Measurements from ENCODE around the gene NDUFAF3.

DNA sequence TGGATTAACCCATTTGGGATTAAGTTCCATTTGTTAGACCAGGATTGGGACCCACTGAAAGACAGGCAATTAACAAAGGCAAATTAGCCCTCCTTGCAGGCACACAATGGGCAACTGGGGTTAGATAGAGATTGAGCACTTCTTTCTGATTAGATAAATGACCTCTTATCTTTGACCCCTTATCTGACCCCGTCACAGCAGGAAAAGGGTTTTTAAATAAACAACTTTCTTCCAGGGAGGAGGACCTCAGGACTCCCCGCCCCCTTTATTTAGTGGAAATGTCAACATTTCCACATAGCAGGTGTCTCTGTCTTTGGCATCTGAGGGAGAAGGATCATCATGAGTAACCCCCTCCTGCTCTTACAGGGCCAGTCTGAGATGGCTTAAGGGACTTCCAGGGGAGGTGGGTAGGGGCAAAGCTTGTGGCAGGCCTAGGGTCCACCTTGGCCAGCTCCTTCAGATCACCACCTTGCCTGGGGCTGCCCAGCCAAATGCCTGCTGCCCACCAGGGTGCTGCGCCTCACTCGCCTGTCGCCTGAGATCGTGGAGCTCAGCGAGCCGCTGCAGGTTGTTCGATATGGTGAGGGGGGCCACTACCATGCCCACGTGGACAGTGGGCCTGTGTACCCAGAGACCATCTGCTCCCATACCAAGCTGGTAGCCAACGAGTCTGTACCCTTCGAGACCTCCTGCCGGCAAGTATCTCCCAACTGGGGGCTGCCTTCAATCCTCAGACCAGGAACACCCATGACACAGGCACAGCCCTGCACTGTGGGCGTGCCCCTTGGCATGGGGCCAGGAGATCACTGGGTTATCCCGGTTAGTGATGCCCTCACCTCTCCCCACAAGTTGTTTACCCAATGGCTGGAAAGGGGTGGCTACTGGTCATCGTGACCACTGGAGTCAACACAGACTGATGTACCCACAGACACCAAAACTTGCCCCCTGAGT, 17.3 kb upstream of the NDUFAF3 start:
- TF ChIP-seq CEBPB (IDR thresholded peaks at IDR 0.05) (no peak), EP300 (IDR thresholded peaks at IDR 0.05; ENCODE audit: borderline replicate concordance) (no peak), RAD21 (IDR thresholded peaks at IDR 0.05; ENCODE audit: low read depth) (no peak), YY1 (IDR thresholded peaks at IDR 0.05; ENCODE audit: low read depth) (no peak), TEAD4 (IDR thresholded peaks at IDR 0.05) (no peak), TAF1 (IDR thresholded peaks at IDR 0.05; ENCODE audit: low read depth) (no peak), CREB1 (IDR thresholded peaks at IDR 0.05; ENCODE audit: low read depth) (no peak), EGR1 (IDR thresholded peaks at IDR 0.05) (no peak), ZBTB7A (IDR thresholded peaks at IDR 0.05; ENCODE audit: low read depth) (no peak), TCF12 (IDR thresholded peaks at IDR 0.05; ENCODE audit: low read depth) (no peak), NFIC (IDR thresholded peaks at IDR 0.05) (peak; percentile 55; the same call in 1 of the 2 replicates)
- TF ChIP-seq, protein P1, sequence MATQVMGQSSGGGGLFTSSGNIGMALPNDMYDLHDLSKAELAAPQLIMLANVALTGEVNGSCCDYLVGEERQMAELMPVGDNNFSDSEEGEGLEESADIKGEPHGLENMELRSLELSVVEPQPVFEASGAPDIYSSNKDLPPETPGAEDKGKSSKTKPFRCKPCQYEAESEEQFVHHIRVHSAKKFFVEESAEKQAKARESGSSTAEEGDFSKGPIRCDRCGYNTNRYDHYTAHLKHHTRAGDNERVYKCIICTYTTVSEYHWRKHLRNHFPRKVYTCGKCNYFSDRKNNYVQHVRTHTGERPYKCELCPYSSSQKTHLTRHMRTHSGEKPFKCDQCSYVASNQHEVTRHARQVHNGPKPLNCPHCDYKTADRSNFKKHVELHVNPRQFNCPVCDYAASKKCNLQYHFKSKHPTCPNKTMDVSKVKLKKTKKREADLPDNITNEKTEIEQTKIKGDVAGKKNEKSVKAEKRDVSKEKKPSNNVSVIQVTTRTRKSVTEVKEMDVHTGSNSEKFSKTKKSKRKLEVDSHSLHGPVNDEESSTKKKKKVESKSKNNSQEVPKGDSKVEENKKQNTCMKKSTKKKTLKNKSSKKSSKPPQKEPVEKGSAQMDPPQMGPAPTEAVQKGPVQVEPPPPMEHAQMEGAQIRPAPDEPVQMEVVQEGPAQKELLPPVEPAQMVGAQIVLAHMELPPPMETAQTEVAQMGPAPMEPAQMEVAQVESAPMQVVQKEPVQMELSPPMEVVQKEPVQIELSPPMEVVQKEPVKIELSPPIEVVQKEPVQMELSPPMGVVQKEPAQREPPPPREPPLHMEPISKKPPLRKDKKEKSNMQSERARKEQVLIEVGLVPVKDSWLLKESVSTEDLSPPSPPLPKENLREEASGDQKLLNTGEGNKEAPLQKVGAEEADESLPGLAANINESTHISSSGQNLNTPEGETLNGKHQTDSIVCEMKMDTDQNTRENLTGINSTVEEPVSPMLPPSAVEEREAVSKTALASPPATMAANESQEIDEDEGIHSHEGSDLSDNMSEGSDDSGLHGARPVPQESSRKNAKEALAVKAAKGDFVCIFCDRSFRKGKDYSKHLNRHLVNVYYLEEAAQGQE (IDR thresholded peaks at IDR 0.05; ENCODE audit: low read depth), result no peak
- TF ChIP-seq, protein P2, sequence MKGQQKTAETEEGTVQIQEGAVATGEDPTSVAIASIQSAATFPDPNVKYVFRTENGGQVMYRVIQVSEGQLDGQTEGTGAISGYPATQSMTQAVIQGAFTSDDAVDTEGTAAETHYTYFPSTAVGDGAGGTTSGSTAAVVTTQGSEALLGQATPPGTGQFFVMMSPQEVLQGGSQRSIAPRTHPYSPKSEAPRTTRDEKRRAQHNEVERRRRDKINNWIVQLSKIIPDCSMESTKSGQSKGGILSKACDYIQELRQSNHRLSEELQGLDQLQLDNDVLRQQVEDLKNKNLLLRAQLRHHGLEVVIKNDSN (IDR thresholded peaks at IDR 0.05), result no peak
- TF ChIP-seq, protein P3, sequence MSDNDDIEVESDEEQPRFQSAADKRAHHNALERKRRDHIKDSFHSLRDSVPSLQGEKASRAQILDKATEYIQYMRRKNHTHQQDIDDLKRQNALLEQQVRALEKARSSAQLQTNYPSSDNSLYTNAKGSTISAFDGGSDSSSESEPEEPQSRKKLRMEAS (IDR thresholded peaks at IDR 0.05), result no peak
